Renal cortex interstitium (tissue), 3 donors: Measurements from ENCODE around the gene ANKRD29. TPM values are rescaled to one million over a fixed set of nuclear protein-coding genes. Genes with fewer than 3 reads are reported as not detected.

ENCODE experiments used
- polyA plus RNA-seq, 3 donors: library from polyadenylated mRNA; unstranded; fragments of 120-200 nt; gene quantifications; one replicate each; pipeline ENCODE4 v1.2.1, GENCODE V29; 2013; ENCODE audit not compliant: insufficient read length in 3 of 3

ANKRD29 gene
- polyA plus RNA-seq, 3 donors, result 0.72 to 1.3 (median 0.95) TPM

Other genes starting within 250 kb of the ANKRD29 start
- gene RIOK3, start 209.6 kb downstream of the ANKRD29 start, polyA plus RNA-seq, result 10 to 100 TPM; 65.8 to 93.5 (median 80.1) TPM
- 10 to 100 TPM; 21.1 to 24.4 (median 23.7) TPM for gene RMC1, start 159.4 kb downstream of the ANKRD29 start, polyA plus RNA-seq
- gene NPC1, start 76.4 kb downstream of the ANKRD29 start, polyA plus RNA-seq, result 10 to 100 TPM; 17.9 to 29.1 (median 20.6) TPM
- 1 to 10 TPM; 1.7 to 2.2 (median 2.1) TPM for gene LAMA3, start 26.5 kb upstream of the ANKRD29 start, polyA plus RNA-seq